Sigmoid colon (tissue), 4 donors: Measurements from ENCODE around the gene RFNG.

Experiments used
- CTCF ChIP-seq, 4 experiments: fragments of 450-650 bp in 3 of 4; fragments of 200-600 bp in 1 of 4; IDR thresholded peaks; one replicate each; pipeline ENCODE4 v1.5.1; 2016 to 2019; ENCODE audit warnings: antibody characterized with exemption in 4 of 4, mild to moderate bottlenecking in 3 of 4, moderate library complexity in 2 of 4
- EP300 ChIP-seq, 4 donors: sonication (generic); formaldehyde crosslinking; IDR thresholded peaks; one replicate each; pipeline ENCODE4 v1.6.1; 2017; ENCODE audit warnings: antibody characterized with exemption in 4 of 4
- POLR2A ChIP-seq, 2 donors: fragments of 450-650 bp; IDR thresholded peaks; one replicate each; pipeline ENCODE4 v1.6.1; 2016; ENCODE audit warnings: antibody characterized with exemption in 2 of 2, mild to moderate bottlenecking in 2 of 2, moderate library complexity in 2 of 2
- POLR2AphosphoS5 ChIP-seq, 4 donors: sonication (generic); formaldehyde crosslinking; IDR thresholded peaks; one replicate each; pipeline ENCODE4 v1.6.1; 2017; ENCODE audit warnings: antibody characterized with exemption in 4 of 4

DNA sequence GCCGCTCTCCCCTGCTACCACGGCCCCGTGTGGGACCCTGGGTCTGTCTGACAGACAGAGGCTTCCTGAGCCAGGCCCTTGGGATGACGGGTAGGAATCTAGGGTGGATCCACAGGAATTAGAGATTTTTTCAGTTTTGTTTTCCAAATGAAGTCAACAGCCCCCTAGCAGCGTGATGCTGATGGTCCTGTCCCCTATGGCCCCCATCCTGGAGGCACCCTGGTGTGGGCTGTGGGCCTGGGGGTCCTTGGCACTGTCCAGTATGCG lies 44.5 kb downstream of the RFNG start:
- TF ChIP-seq CTCF (IDR thresholded peaks at IDR 0.05) (no peak), POLR2A (IDR thresholded peaks at IDR 0.05) (no peak), EP300 (IDR thresholded peaks at IDR 0.05) (no peak), POLR2AphosphoS5 (IDR thresholded peaks at IDR 0.05) (no peak)
